Loucy (cell line): ENCODE results near the gene CDC34.

Experiments
- CTCF ChIP-seq: fragments of 200-600 bp; sonication (generic); conservative IDR thresholded peaks from 2 replicates; pipeline ENCODE4 v1.5.1; 2014; ENCODE audit warnings: mild to moderate bottlenecking, antibody characterized with exemption, low read length
- EZH2phosphoT487 ChIP-seq: fragments of 200-600 bp; IDR thresholded peaks from 2 replicates; pipeline ENCODE4 v1.6.1; 2018; ENCODE audit warnings: antibody characterized with exemption, mild to moderate bottlenecking, moderate library complexity, borderline replicate concordance

GRCh38 chr19:577439-578392 lies 46.2 kb downstream of the CDC34 start:
- no peak for TF ChIP-seq CTCF
- TF ChIP-seq EZH2phosphoT487, result no peak
